ENCODE measurements around the gene CACNB2.

Gene CACNB2

DNA sequence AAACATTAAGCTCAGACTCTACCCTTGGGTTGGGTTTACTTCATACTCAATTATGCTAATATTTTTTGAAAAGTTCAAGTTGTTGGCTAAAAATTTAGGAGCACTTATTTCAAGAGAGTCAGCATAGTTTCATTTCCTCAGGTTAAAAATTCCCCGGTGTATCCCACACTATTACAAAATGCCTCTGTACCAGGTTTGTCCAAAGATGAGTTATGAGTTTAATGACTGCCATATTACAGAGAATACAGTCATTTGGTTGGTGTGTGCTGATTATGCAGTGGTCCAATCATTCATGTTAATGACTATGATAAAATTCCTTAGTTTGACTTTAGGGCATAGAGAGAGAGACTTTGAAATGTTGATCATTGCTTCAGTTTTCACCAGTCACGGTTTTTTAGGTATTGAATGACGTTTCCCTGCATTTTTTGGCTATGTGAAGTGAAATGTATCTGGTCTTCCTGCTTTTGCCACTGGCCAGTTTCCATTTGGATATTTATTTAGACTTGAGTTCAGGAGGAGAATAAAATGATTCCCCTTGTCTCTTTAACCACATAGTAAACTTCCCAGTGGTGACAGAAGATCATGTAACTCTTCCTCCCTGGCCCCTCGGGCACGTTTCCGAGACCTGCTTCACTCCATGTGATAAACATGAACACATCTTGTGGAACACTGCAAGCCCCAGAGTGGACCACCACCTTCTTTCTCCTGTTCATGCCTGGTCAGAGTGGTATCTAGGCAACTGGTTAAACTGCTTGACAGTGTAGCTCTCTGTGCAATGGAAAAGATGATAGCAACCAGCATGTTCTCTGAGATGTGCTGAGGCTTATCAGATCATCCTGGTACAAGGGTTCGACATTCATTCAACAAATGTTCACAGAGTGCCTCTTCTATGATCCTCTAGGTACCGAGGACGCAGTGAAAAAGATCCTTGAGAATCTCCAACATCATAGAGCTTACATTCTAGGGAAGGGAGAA lies 153.6 kb downstream of the CACNB2 start:
- in situ Hi-C loops (cut with MboI; ENCODE audit: low pct_unique_long_range_greater_than_20kb, low sequenced_read_pairs, unreplicated experiment): no loop called here
- no peak for DNase-seq (ENCODE audit: low spot score)

DNA sequence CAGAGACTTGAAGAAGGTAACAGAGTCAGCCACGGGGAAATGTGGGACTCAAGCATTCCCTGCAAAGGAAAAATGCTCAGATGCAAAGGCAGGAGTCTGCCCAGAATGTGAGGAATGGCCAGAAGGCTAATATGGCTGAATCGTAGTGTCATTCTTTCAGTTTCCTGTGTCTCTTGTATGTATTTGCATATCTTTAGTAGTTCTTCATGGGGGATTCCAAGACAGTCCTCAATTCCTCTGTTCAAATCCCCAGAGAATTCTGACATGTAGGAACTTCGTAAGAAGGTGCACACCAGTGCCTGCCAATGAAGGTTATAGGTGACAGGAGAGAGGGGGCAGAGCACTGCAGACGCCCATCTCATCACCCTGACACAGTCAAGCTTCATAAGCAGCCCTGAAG lies 154.4 kb downstream of the CACNB2 start:
- in situ Hi-C loops (cut with MboI; ENCODE audit: low pct_unique_long_range_greater_than_20kb, low sequenced_read_pairs, unreplicated experiment): no loop called here
- TF ChIP-seq, protein P1, sequence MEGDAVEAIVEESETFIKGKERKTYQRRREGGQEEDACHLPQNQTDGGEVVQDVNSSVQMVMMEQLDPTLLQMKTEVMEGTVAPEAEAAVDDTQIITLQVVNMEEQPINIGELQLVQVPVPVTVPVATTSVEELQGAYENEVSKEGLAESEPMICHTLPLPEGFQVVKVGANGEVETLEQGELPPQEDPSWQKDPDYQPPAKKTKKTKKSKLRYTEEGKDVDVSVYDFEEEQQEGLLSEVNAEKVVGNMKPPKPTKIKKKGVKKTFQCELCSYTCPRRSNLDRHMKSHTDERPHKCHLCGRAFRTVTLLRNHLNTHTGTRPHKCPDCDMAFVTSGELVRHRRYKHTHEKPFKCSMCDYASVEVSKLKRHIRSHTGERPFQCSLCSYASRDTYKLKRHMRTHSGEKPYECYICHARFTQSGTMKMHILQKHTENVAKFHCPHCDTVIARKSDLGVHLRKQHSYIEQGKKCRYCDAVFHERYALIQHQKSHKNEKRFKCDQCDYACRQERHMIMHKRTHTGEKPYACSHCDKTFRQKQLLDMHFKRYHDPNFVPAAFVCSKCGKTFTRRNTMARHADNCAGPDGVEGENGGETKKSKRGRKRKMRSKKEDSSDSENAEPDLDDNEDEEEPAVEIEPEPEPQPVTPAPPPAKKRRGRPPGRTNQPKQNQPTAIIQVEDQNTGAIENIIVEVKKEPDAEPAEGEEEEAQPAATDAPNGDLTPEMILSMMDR (IDR thresholded peaks at IDR 0.05; ENCODE audit: extremely low read depth, insufficient read depth, missing control alignments): no peak
- no peak for DNase-seq (ENCODE audit: low spot score)

More for the DNA sequence above, 153.6 kb downstream of the CACNB2 start:
- TF ChIP-seq, protein P1 (IDR thresholded peaks at IDR 0.05; ENCODE audit: extremely low read depth, insufficient read depth, missing control alignments): no peak

DNA sequence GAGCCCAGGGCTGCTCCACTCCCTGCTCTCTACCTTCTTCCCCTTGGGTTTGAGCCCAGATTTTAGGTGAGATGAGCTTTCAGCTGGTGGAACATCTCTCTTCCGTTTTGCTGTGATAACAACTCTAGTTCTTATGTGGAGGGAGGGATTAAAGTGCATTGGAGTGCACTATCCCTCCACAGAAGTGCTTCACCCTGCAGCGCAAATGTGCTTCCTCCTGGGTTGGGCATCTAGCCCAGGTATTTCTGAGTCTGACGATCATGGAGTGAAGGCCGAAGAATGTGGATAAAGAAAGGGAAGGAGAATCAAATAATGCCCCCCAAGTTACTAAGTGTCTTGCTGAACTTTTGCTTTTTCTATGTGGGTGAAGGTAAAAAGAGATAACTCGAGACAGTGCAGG lies 157.4 kb downstream of the CACNB2 start:
- TF ChIP-seq, protein P1 (IDR thresholded peaks at IDR 0.05; ENCODE audit: extremely low read depth, insufficient read depth, missing control alignments): no peak
- DNase-seq (ENCODE audit: low spot score): no peak
- in situ Hi-C loops (cut with MboI; ENCODE audit: low pct_unique_long_range_greater_than_20kb, low sequenced_read_pairs, unreplicated experiment): no loop called here

DNA sequence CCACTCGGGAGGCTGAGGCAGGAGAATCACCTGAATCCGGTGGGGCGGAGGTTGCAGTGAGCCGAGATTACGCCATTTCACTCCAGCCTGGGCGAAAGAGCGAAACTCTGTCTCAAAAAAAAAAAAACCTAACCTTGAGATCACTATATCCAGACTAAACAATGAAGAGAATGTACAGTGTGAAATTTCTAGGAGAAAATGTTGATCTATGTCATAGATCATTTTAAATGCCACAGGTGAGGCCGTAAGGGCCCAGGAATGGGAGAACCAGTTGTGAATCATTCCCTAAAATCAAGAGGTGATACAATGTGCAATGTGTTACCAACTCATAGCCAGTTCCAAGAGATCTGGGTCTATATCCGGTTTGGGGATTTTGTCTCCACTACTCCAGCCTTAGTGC lies 158.0 kb downstream of the CACNB2 start:
- DNase-seq (ENCODE audit: low spot score): no peak
- TF ChIP-seq, protein P1 (IDR thresholded peaks at IDR 0.05; ENCODE audit: extremely low read depth, insufficient read depth, missing control alignments): no peak
- in situ Hi-C loops (cut with MboI; ENCODE audit: low pct_unique_long_range_greater_than_20kb, low sequenced_read_pairs, unreplicated experiment): no loop called here

DNA sequence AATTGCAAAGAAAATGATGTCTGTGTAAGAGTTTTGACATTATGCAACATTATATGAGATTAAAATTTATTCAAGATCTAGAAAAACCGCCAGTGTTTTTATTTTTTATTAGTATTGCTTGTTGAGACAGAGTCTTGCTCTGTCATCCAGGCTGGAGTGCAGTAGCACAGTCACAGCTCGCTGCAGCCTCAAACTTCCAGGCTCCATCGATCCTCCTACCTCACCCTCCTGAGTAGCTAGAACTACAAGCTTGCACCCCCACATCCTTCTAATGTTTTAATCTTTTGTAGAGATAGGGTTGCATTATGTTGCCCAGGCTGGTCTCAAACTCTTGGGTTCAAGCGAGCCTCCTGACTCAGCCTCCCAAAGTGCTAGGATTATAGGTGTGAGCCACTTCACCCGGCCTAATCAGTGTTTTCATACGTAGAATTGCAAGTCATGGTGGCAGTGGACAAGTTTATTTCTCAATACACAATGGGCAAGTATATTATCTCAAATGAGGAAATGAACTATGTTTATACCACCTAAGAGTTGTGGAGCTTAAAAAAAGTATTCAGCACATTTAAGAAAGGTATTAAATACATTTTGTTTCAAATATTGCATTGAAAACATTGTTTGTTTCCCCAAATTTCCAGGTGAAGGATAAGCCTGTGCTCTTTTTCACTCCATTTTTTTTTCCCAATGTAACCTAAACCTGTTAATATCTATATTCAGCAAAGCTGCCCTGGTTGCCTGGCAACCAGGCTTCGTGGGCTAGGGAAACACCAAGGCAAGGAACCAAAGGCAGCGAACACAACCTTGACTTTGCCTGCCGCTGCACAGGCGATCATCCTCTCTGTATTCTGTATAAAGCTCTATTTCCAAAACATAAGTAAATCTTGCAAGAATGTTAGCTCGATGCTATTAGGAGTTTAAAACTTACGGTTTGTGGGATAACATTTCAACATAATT lies 163.9 kb downstream of the CACNB2 start:
- TF ChIP-seq, protein P1 (IDR thresholded peaks at IDR 0.05; ENCODE audit: extremely low read depth, insufficient read depth, missing control alignments): no peak
- no peak for DNase-seq (ENCODE audit: low spot score)
- in situ Hi-C loops (cut with MboI; ENCODE audit: low pct_unique_long_range_greater_than_20kb, low sequenced_read_pairs, unreplicated experiment): no loop called here

DNA sequence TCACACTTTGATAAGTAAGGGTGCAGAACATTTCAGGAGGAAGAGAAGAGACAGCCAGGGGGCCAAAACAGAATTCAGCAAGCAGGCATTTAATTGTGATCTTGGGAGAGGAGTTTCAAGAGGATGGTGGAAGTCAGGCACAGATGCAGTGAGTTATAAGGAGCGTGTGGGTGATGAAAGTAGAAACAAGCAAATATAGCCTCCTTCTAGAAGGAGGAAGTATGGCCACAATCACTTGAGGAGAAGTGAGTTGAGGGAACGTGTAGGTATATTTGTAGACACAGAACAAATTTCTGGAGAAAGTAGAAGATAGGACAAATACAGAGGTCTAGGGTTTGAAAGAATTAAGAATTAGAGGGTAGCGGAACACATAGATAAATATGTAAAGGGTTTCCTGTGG lies 165.8 kb downstream of the CACNB2 start:
- in situ Hi-C loops (cut with MboI; ENCODE audit: low pct_unique_long_range_greater_than_20kb, low sequenced_read_pairs, unreplicated experiment): no loop called here
- DNase-seq (ENCODE audit: low spot score): no peak
- TF ChIP-seq, protein P1 (IDR thresholded peaks at IDR 0.05; ENCODE audit: extremely low read depth, insufficient read depth, missing control alignments): no peak
